Transverse colon (tissue), 4 donors: Measurements from ENCODE around the gene PEX10. TPM values are rescaled to one million over a fixed set of nuclear protein-coding genes. Genes with fewer than 3 reads are reported as not detected.

ENCODE experiments used
- DNase-seq: peaks from one replicate; pipeline ENCODE4 v3.0.0-alpha.2; 2019
- H3K27ac ChIP-seq, 4 donors: fragments of 200-600 bp; sonication (generic); 2 replicates each; pipeline ENCODE4 v1.5.1; 2016 to 2018; ENCODE audit warnings: inconsistent platforms in 4 of 4
- H3K27me3 ChIP-seq: fragments of 200-600 bp; sonication (generic); 2 replicates; pipeline ENCODE4 v1.5.1; 2017; ENCODE audit warnings: inconsistent platforms
- H3K36me3 ChIP-seq, 4 donors: fragments of 200-600 bp; sonication (generic); 2 replicates each; pipeline ENCODE4 v1.5.1; 2017 to 2019; ENCODE audit warnings: inconsistent platforms in 4 of 4
- H3K4me1 ChIP-seq, 4 donors: fragments of 200-600 bp; sonication (generic); 2 replicates each; pipeline ENCODE4 v1.5.1; 2017 to 2020; ENCODE audit warnings: inconsistent platforms in 4 of 4
- H3K4me3 ChIP-seq, 4 donors: fragments of 200-600 bp; sonication (generic); 1 replicate in 1 of 4; 2 replicates in 3 of 4; pipeline versions ENCODE4 v1.5.1 to v1.6.1; 2017 to 2019; ENCODE audit warnings: inconsistent platforms in 4 of 4
- H3K9me3 ChIP-seq, 2 donors: fragments of 200-600 bp; sonication (generic); 2 replicates each; pipeline ENCODE4 v1.5.1; 2017 to 2019; ENCODE audit warnings: inconsistent platforms in 2 of 2
- CTCF ChIP-seq, 5 experiments: fragments of 200-600 bp in 3 of 5; fragments of 450-650 bp in 2 of 5; sonication (generic) in 3 of 5; IDR thresholded peaks; 1 replicate in 2 of 5; 2 replicates in 3 of 5; pipeline ENCODE4 v1.5.1; 2016 to 2017; ENCODE audit warnings: antibody characterized with exemption in 5 of 5, inconsistent platforms in 3 of 5, mild to moderate bottlenecking in 2 of 5, moderate library complexity in 1 of 5
- EP300 ChIP-seq: sonication (generic); formaldehyde crosslinking; IDR thresholded peaks from one replicate; pipeline ENCODE4 v1.6.1; 2017; ENCODE audit warnings: antibody characterized with exemption, low read depth
- POLR2A ChIP-seq: fragments of 450-650 bp; IDR thresholded peaks from one replicate; pipeline ENCODE4 v1.6.1; 2016; ENCODE audit warnings: antibody characterized with exemption, mild to moderate bottlenecking, moderate library complexity
- POLR2AphosphoS5 ChIP-seq, 3 donors: sonication (generic); formaldehyde crosslinking; IDR thresholded peaks; one replicate each; pipeline ENCODE4 v1.6.1; 2016; ENCODE audit warnings: antibody characterized with exemption in 3 of 3
- WGBS, 2 donors: methylation state at CpG; one replicate each; pipeline ENCODE4 v1.1.5; 2018; ENCODE audit warnings: low coverage in 1 of 2; 5-methylcytosine and 5-hydroxymethylcytosine counted together
- in situ Hi-C, 4 donors: fragments of 200-750 bp; cut with MboI; loops; one replicate each; pipeline versions ENCODE4 v1.15.0 to v1.15.1; 2017; ENCODE audit warnings: low sequenced_read_pairs in 3 of 4, low pct_ligation_motif_present in 1 of 4, low pct_unique_long_range_greater_than_20kb in 1 of 4
- intact Hi-C: fragments of 100-400 bp; cut with DNase I; formaldehyde crosslinking; loops from one replicate; pipeline ENCODE4 v1.15.1; 2023; ENCODE audit warnings: low total_unique reads
- total RNA-seq, 4 donors: library from RNA; depleted of rRNA; stranded (reverse); fragments of >200 nt; gene quantifications; one replicate each; pipeline ENCODE4 v1.1.0, GENCODE V29; 2016

PEX10 gene
- total RNA-seq, 4 donors from 2014 or later, result 16.9 to 28.8 (median 21.3) TPM

GRCh38 chr1:2391931-2392509 is 20.3 kb downstream of the PEX10 start:
- in situ Hi-C loops, result no loop called here

GRCh38 chr1:2391041-2391930 is 21.1 kb downstream of the PEX10 start, which contains the start of the genes MORN1 and RER1:
Gene MORN1, minus strand, starts transcription at chr1:2391554. Its CDS starts 21 bp downstream, at chr1:2391533.
Gene RER1, plus strand, starts transcription at chr1:2391841. Its CDS starts 3,950 bp downstream, at chr1:2395791.
- H3K9me3 ChIP-seq, result no peaks in the 10 kb centered on the region
- H3K27ac ChIP-seq, result peak within 1 kb of the TSS; percentile 89 to 91 (median 90)
- TF ChIP-seq CTCF (IDR thresholded peaks at IDR 0.05) (peak in 1 of 5 experiments; percentile 31), EP300 (no peak), POLR2A (peak; percentile 85), POLR2AphosphoS5 (IDR thresholded peaks at IDR 0.05) (peak; percentile 77 to 96 (median 94))
- no peaks in the 10 kb centered on the region for H3K27me3 ChIP-seq
- intact Hi-C loops (no loop called here), in situ Hi-C loops (no loop called here)
- H3K4me1 ChIP-seq, result peaks cover 23 to 41% (median 28%) of the 10 kb centered on the region in 4 donors
- 0% methylated on average over 10 of the region's 103 CpGs; no CpG with 5 or more reads in 1 of the 2 donors for WGBS, 2 donors
- H3K4me3 ChIP-seq, result peak within 1 kb of the TSS; percentile 76 to 93 (median 82)
- peaks cover 0 to 3% (median 0%) of the 10 kb centered on the region in 4 donors for H3K36me3 ChIP-seq
- DNase-seq, result peak; percentile 99

More at GRCh38 chr1:2391931-2392509, 20.3 kb downstream of the PEX10 start:
- TF ChIP-seq CTCF (IDR thresholded peaks at IDR 0.05) (no peak), EP300 (no peak), POLR2A (no peak), POLR2AphosphoS5 (IDR thresholded peaks at IDR 0.05) (no peak)
- peak overlapping the region; percentile 89 to 91 (median 90) for H3K27ac ChIP-seq
- no peaks in the 10 kb centered on the region for H3K9me3 ChIP-seq
- intact Hi-C loops, result no loop called here
- peak overlapping the region; percentile 66 to 93 (median 81) for H3K4me3 ChIP-seq
- DNase-seq, result no peak
- peaks cover 0 to 7% (median 2%) of the 10 kb centered on the region in 4 donors for H3K36me3 ChIP-seq
- H3K4me1 ChIP-seq, result peaks cover 23 to 41% (median 28%) of the 10 kb centered on the region in 4 donors
- no peaks in the 10 kb centered on the region for H3K27me3 ChIP-seq
- WGBS, 2 donors, result 2% methylated on average over 21 of the region's 62 CpGs; no CpG with 5 or more reads in 1 of the 2 donors

- DNase-seq, result no peak
- 84 to 100% methylated on average over 2 to 7 of the region's 7 CpGs for WGBS, 2 donors
- no peaks in the 10 kb centered on the region for H3K9me3 ChIP-seq
- H3K27me3 ChIP-seq, result no peaks in the 10 kb centered on the region
- TF ChIP-seq CTCF (IDR thresholded peaks at IDR 0.05) (no peak), POLR2AphosphoS5 (IDR thresholded peaks at IDR 0.05) (no peak), EP300 (no peak), POLR2A (no peak)
- no peak overlapping the region for H3K27ac ChIP-seq
- in situ Hi-C loops (loop anchor here in 3 of 4 donors (5.0 to 10.0 kb wide), 2 partner anchors 192 to 195 kb away; partner anchors contain the start of gene FAAP20 (in 2 of the 3)), intact Hi-C loops (loop anchor here (5.0 kb wide), 1 partner anchor 57 kb away; no protein-coding TSS in a partner anchor)
- H3K4me3 ChIP-seq, result no peak overlapping the region
- no peaks in the 10 kb centered on the region for H3K36me3 ChIP-seq
- peaks cover 23 to 34% (median 28%) of the 10 kb centered on the region in 4 donors for H3K4me1 ChIP-seq
Observed at GRCh38 chr1:2389644-2390043, 22.7 kb downstream of the PEX10 start.
